Adrenal gland (tissue), 12 donors: ENCODE measurements around the gene AMOT. TPM values are rescaled to one million over a fixed set of nuclear protein-coding genes. Genes with fewer than 3 reads are reported as not detected.

Experiments
- DNase-seq, 7 donors: peaks; one replicate each; pipeline ENCODE4 v3.0.0-alpha.2; 2019 to 2020
- H3K27ac ChIP-seq, 5 donors: fragments of 200-600 bp; sonication (generic) in 4 of 5; 1 replicate in 3 of 5; 2 replicates in 2 of 5; pipeline versions ENCODE4 v1.5.1 to v1.8.0; 2016 to 2020; ENCODE audit warnings: mild to moderate bottlenecking in 1 of 5
- H3K27me3 ChIP-seq: fragments of 200-600 bp; 2 replicates; pipeline ENCODE4 v1.8.0; 2021
- H3K36me3 ChIP-seq, 2 donors: fragments of 200-600 bp; replicated peaks in 1 of 2; 1 replicate in 1 of 2; 2 replicates in 1 of 2; pipeline versions ENCODE4 v1.5.1 to v1.8.0; 2018 to 2022
- H3K4me1 ChIP-seq, 2 donors: fragments of 200-600 bp; replicated peaks in 1 of 2; 1 replicate in 1 of 2; 2 replicates in 1 of 2; pipeline versions ENCODE4 v1.5.1 to v1.8.0; 2018 to 2021
- H3K4me3 ChIP-seq, 4 donors: fragments of 200-600 bp; sonication (generic) in 3 of 4; one replicate each; pipeline ENCODE4 v1.5.1; 2016 to 2018
- H3K9me3 ChIP-seq, 3 donors: fragments of 200-600 bp; sonication (generic) in 1 of 3; replicated peaks in 1 of 3; 1 replicate in 2 of 3; 2 replicates in 1 of 3; pipeline versions ENCODE4 v1.5.1 to v1.8.0; 2016 to 2021
- CTCF ChIP-seq, 6 experiments: fragments of 450-650 bp in 4 of 6; fragments of 200-600 bp in 2 of 6; sonication (generic) in 1 of 6; IDR thresholded peaks; 1 replicate in 5 of 6; 2 replicates in 1 of 6; pipeline versions ENCODE4 v1.5.1 to v1.8.0; 2016 to 2021; ENCODE audit warnings: antibody characterized with exemption in 6 of 6, mild to moderate bottlenecking in 2 of 6, moderate library complexity in 1 of 6
- POLR2A ChIP-seq, 2 donors: fragments of 450-650 bp; IDR thresholded peaks; one replicate each; pipeline ENCODE4 v1.6.1; 2017; ENCODE audit warnings: antibody characterized with exemption in 2 of 2, mild to moderate bottlenecking in 2 of 2, moderate library complexity in 1 of 2
- WGBS, 4 donors: extraction: QIAGEN DNeasy Blood & Tissue Kit in 2 of 4; methylation state at CpG; one replicate each; pipeline versions ENCODE4 v1.1.5 to v1.1.7; 2013 to 2017; 5-methylcytosine and 5-hydroxymethylcytosine counted together
- intact Hi-C, 2 donors: fragments of 100-400 bp; cut with DNase I; formaldehyde crosslinking; loops; one replicate each; pipeline versions ENCODE4 v1.14.1 to v1.15.0; 2022 to 2023
- polyA plus RNA-seq, 3 donors: library from polyadenylated mRNA; stranded (reverse); fragments of 200-250 nt in 2 of 3; fragments of 350-450 nt in 1 of 3; fragmentation: Illumina TruSeq in 1 of 3; extraction: RNeasy Lipid Tissue Mini Kit (QIAGEN cat#74804) in 1 of 3; gene quantifications; one replicate each; pipeline ENCODE4 v1.2.3, GENCODE V29; 2013 to 2014
- total RNA-seq, 9 donors: library from RNA; depleted of rRNA in 4 of 9; stranded (reverse); fragments of >200 nt in 4 of 9; fragments of 120-200 nt in 1 of 9; fragmentation: NEBNext Ultra II Directional in 1 of 9; extraction: Animal tissue kit (Norgen Biotek cat#: 25700) in 1 of 9; gene quantifications; one replicate each; pipeline versions ENCODE4 v1.1.0 to v1.2.4, GENCODE V29; 2013 to 2023
- donor health status: healthy with polysubstance abuse.
- donor health status: Bipolar disorder and iron deficiency.
- donor health status: DM: yes; HTN: yes; CAD: no.
- donor health status: DM: no; HTN: no; CAD: no.
- donor health status: DM: no; HTN: no; CAD: no.
- donor health status: DM: yes; HTN: yes; CAD: no.

The AMOT gene
- total and polyA plus RNA-seq, 12 donors = 0.61 to 11.7 (median 5.6) TPM

GRCh38 chrX:112768563-112768962 lies 72.1 kb downstream of the AMOT start:
- Histone ChIP-seq H3K4me3 (no peak overlapping the region), H3K4me1 (no peaks in the 10 kb centered on the region), H3K9me3 (no peaks in the 10 kb centered on the region), H3K27ac (no peak overlapping the region), H3K36me3 (no peaks in the 10 kb centered on the region), H3K27me3 (peaks cover 15% of the 10 kb centered on the region)
- 70 to 92% (median 83%) methylated on average over 2 of the region's 2 CpGs for WGBS, 4 donors
- TF ChIP-seq POLR2A (IDR thresholded peaks at IDR 0.05) (no peak), CTCF (IDR thresholded peaks at IDR 0.05) (no peak)
- intact Hi-C loops = no loop called here
- DNase-seq = no peak

- no peaks in the 10 kb centered on the region for H3K9me3 ChIP-seq
- no peak for DNase-seq
- TF ChIP-seq CTCF (IDR thresholded peaks at IDR 0.05) (no peak), POLR2A (IDR thresholded peaks at IDR 0.05) (no peak)
- H3K27me3 ChIP-seq = peaks cover 20% of the 10 kb centered on the region
- H3K4me3 ChIP-seq = no peak overlapping the region
- intact Hi-C loops = no loop called here
- no peaks in the 10 kb centered on the region for H3K36me3 ChIP-seq
- H3K27ac ChIP-seq = no peak overlapping the region
- WGBS, 4 donors = 76 to 93% (median 86%) methylated on average over 2 of the region's 2 CpGs
- no peaks in the 10 kb centered on the region for H3K4me1 ChIP-seq
Measured at GRCh38 chrX:112766774-112767173, 73.9 kb downstream of the AMOT start.

GRCh38 chrX:112761242-112762207 lies 79.1 kb downstream of the AMOT start:
- no peaks in the 10 kb centered on the region for H3K4me1 ChIP-seq
- no peaks in the 10 kb centered on the region for H3K9me3 ChIP-seq
- 59 to 69% (median 65%) methylated on average over 6 to 7 of the region's 7 CpGs for WGBS, 4 donors
- H3K36me3 ChIP-seq = no peaks in the 10 kb centered on the region
- intact Hi-C loops = no loop called here
- TF ChIP-seq POLR2A (IDR thresholded peaks at IDR 0.05) (no peak), CTCF (IDR thresholded peaks at IDR 0.05) (no peak)
- no peak for DNase-seq
- H3K27ac ChIP-seq = no peak overlapping the region
- no peak overlapping the region for H3K4me3 ChIP-seq
- H3K27me3 ChIP-seq = peaks cover 25% of the 10 kb centered on the region

- Histone ChIP-seq H3K27me3 (peaks cover 21% of the 10 kb centered on the region), H3K4me3 (no peak overlapping the region), H3K4me1 (no peaks in the 10 kb centered on the region), H3K36me3 (no peaks in the 10 kb centered on the region), H3K27ac (no peak overlapping the region), H3K9me3 (no peaks in the 10 kb centered on the region)
- no peak for DNase-seq
- 10 to 51% (median 40%) methylated on average over 2 of the region's 2 CpGs for WGBS, 4 donors
- TF ChIP-seq CTCF (IDR thresholded peaks at IDR 0.05) = no peak
- TF ChIP-seq POLR2A (IDR thresholded peaks at IDR 0.05) = no peak
- intact Hi-C loops = no loop called here
Measured at GRCh38 chrX:112760697-112761096, 79.9 kb downstream of the AMOT start.
